ENCODE data around the gene RHBDD2.

- TF ChIP-seq REST (IDR thresholded peaks at IDR 0.05) (no peak), CTCF (IDR thresholded peaks at IDR 0.05; ENCODE audit: low read depth, low read length, missing input control) (no peak), ATF3 (IDR thresholded peaks at IDR 0.05) (no peak), JUND (IDR thresholded peaks at IDR 0.05) (no peak), SP1 (IDR thresholded peaks at IDR 0.05) (no peak), YY1 (IDR thresholded peaks at IDR 0.05) (no peak), MAX (IDR thresholded peaks at IDR 0.05) (no peak), EGR1 (IDR thresholded peaks at IDR 0.05; ENCODE audit: low read depth in 2 of 2) (no peak), ZBTB33 (IDR thresholded peaks at IDR 0.05) (no peak), GABPA (IDR thresholded peaks at IDR 0.05 in 1 of 2, conservative IDR thresholded peaks at IDR 0.05 in 1 of 2) (no peak), TAF1 (conservative IDR thresholded peaks at IDR 0.05) (no peak), HNF4G (IDR thresholded peaks at IDR 0.05) (no peak)
These were observed 6.2 kb downstream of the RHBDD2 start for GRCh38 chr7:75885036-75885435.

Measured in liver (tissue), 3 donors.